ENCODE data around the gene SDHB. TPM values are rescaled to one million over a fixed set of nuclear protein-coding genes. Genes with fewer than 3 reads are reported as not detected.

The SDHB gene
- total RNA-seq, 1 experiment from 2014 or later, result 159 TPM

DNA sequence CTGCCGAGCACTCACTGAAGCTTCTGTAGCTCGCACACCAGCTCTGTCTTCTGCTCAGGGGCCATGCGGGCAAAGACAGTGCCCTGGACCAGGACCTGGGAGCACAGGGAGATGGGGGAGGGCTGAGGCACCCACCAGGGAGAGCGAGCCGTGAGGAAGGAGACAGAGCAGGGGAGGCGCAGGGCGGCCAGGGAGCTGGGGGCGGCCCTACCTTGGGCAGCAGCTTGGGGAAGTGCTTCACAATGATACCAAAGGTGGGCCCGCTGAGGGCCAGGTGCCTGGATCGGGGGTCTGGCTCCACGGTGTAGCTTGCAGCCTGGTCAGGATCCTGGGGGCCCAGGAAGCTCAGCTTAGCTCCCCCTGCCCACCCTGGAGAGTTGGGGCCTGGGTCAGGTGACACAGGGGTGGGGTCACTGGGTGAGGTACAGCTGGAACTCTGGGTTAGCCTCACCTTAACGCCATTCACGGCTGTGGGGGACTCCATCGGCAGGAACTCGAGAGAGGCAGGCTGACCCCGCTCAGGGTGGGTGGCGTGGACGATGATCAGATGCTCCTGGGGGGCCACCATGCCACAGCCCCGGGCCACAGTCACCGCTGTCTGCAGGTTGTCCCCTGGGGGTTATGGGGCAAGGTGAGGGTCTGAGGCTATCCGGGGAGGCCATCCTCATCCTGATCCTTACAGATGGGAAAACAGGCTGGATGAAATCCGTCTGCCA lies 64.0 kb downstream of the SDHB start:
- POLR2A ChIA-PET, result no interaction called here
- TF ChIP-seq SRF (IDR thresholded peaks at IDR 0.05; ENCODE audit: low read depth) (no peak), EZH2phosphoT487 (IDR thresholded peaks at IDR 0.05; ENCODE audit: borderline replicate concordance) (no peak), TCF7L2 (IDR thresholded peaks at IDR 0.05; ENCODE audit: borderline replicate concordance, extremely low read depth, insufficient read depth, insufficient read length) (no peak), YY1 (IDR thresholded peaks at IDR 0.05; ENCODE audit: extremely low read depth, insufficient replicate concordance, low read depth, low read length) (no peak)

DNA sequence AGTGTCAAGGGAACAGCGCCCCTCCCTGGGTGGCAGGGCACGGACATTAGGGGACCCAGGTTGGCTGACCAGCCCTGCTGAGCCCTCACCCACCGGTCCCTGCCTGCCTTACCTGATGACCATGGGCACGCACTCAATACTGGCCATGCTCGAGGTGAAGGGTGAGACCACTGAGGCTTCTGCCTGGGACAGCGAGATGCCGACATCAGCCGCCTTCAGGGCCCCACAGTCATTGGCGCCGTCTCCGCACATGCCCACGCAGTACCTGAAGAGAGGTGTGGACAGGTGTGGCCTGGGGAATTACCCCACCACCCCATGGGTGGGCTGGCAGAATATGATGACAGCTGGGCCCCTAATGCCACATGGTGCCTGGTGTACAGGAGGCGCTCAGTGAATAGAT lies 65.6 kb downstream of the SDHB start:
- Histone ChIP-seq H3K36me3 (ENCODE audit: control insufficient read depth in 1 of 2, insufficient read depth in 2 of 2, low read length in 2 of 2) (peaks cover 0 to 3% of the 10 kb centered on the region in 2 experiments; a peak in 1 of 4 replicates), H3K27ac (ENCODE audit: low read depth, low read length) (no peak overlapping the region), H3K9me3 (ENCODE audit: control insufficient read depth in 1 of 2, insufficient read depth in 1 of 2, low read depth in 1 of 2, low read length in 2 of 2) (no peaks in the 10 kb centered on the region), H3K4me3 (replicated peaks in 1 of 2; ENCODE audit: low read depth in 1 of 2, low read length in 2 of 2) (no peak overlapping the region), H3K4me2 (ENCODE audit: low read length) (no peak overlapping the region), H3K27me3 (ENCODE audit: insufficient read depth, low read length) (no peaks in the 10 kb centered on the region), H2AFZ (ENCODE audit: low read depth, low read length, poor library complexity, severe bottlenecking) (no peak overlapping the region), H4K20me1 (ENCODE audit: insufficient read depth) (no peaks in the 10 kb centered on the region), H3K79me2 (ENCODE audit: insufficient read depth, low read length) (no peaks in the 10 kb centered on the region), H3K4me1 (ENCODE audit: control insufficient read depth in 1 of 2, insufficient read depth in 2 of 2, low read length in 2 of 2) (peaks cover 2 to 16% of the 10 kb centered on the region in 2 experiments; a peak in 1 of 4 replicates), H3K9ac (ENCODE audit: low read length) (no peak overlapping the region), H3K9me2 (ENCODE audit: insufficient read depth) (no peaks in the 10 kb centered on the region)
- intact Hi-C loops (cut with micrococcal nuclease), result no loop called here
- ChIA-PET POLR2A (no interaction called here), RAD21 (ENCODE audit: low non-redundant PET in 1 of 2, low total read pairs in 2 of 2, uncharacterized antibody in 2 of 2, unreplicated experiment in 2 of 2) (no interaction called here), CTCF (no interaction called here)
- BruUV-seq (replicated peaks), result no TSS peak
- ATAC-seq (no peak), DNase-seq (ENCODE audit: low read depth, low spot score) (no peak)
- no peak for TF ChIP-seq ZBTB33 (IDR thresholded peaks at IDR 0.05; ENCODE audit: extremely low read depth, insufficient replicate concordance, low read length)
- no peak for TF ChIP-seq POLR2A (IDR thresholded peaks at IDR 0.05; ENCODE audit: borderline replicate concordance, extremely low read depth, insufficient read depth, insufficient read length)
- TF ChIP-seq EZH2 (IDR thresholded peaks at IDR 0.05), result no peak
- TF ChIP-seq, protein P1, sequence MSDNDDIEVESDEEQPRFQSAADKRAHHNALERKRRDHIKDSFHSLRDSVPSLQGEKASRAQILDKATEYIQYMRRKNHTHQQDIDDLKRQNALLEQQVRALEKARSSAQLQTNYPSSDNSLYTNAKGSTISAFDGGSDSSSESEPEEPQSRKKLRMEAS (IDR thresholded peaks at IDR 0.05), result no peak
- no peak for TF ChIP-seq REST (IDR thresholded peaks at IDR 0.05; ENCODE audit: low read depth)
- TF ChIP-seq CEBPB (IDR thresholded peaks at IDR 0.05; ENCODE audit: low read depth), result no peak
- no peak for TF ChIP-seq EZH2phosphoT487 (IDR thresholded peaks at IDR 0.05; ENCODE audit: borderline replicate concordance)
- no peak for TF ChIP-seq EGR1 (IDR thresholded peaks at IDR 0.05; ENCODE audit: low read depth)
- no peak for TF ChIP-seq SRF (IDR thresholded peaks at IDR 0.05; ENCODE audit: low read depth)
- TF ChIP-seq ZFX (IDR thresholded peaks at IDR 0.05), result no peak
- TF ChIP-seq CBX3 (IDR thresholded peaks at IDR 0.05; ENCODE audit: low read depth), result no peak
- no peak for TF ChIP-seq SIN3A (IDR thresholded peaks at IDR 0.05; ENCODE audit: low read depth)
- TF ChIP-seq TCF7L2 (IDR thresholded peaks at IDR 0.05; ENCODE audit: borderline replicate concordance, extremely low read depth, insufficient read depth, insufficient read length), result no peak

More for the DNA sequence above, 64.0 kb downstream of the SDHB start:
- H3K4me3 ChIP-seq (replicated peaks in 1 of 2; ENCODE audit: low read depth in 1 of 2, low read length in 2 of 2), result no peak overlapping the region
- no TSS peak for BruUV-seq (replicated peaks)
- ChIA-PET RAD21 (ENCODE audit: low non-redundant PET in 1 of 2, low total read pairs in 2 of 2, uncharacterized antibody in 2 of 2, unreplicated experiment in 2 of 2) (no interaction called here), CTCF (no interaction called here)
- no peaks in the 10 kb centered on the region for H3K27me3 ChIP-seq (ENCODE audit: insufficient read depth, low read length)
- H3K79me2 ChIP-seq (ENCODE audit: insufficient read depth, low read length), result no peaks in the 10 kb centered on the region
- H3K4me2 ChIP-seq (ENCODE audit: low read length), result no peak overlapping the region
- H2AFZ ChIP-seq (ENCODE audit: low read depth, low read length, poor library complexity, severe bottlenecking), result no peak overlapping the region
- H3K9me2 ChIP-seq (ENCODE audit: insufficient read depth), result no peaks in the 10 kb centered on the region
- peaks cover under 1 to 7% of the 10 kb centered on the region in 2 experiments; a peak in 1 of 4 replicates for H3K4me1 ChIP-seq (ENCODE audit: control insufficient read depth in 1 of 2, insufficient read depth in 2 of 2, low read length in 2 of 2)
- intact Hi-C loops (cut with micrococcal nuclease), result no loop called here
- H4K20me1 ChIP-seq (ENCODE audit: insufficient read depth), result no peaks in the 10 kb centered on the region
- DNase-seq (ENCODE audit: low read depth, low spot score) (no peak), ATAC-seq (no peak)
- no peaks in the 10 kb centered on the region for H3K9me3 ChIP-seq (ENCODE audit: control insufficient read depth in 1 of 2, insufficient read depth in 1 of 2, low read depth in 1 of 2, low read length in 2 of 2)
- no peak overlapping the region for H3K27ac ChIP-seq (ENCODE audit: low read depth, low read length)
- peaks cover 0 to 3% of the 10 kb centered on the region in 2 experiments; a peak in 1 of 4 replicates for H3K36me3 ChIP-seq (ENCODE audit: control insufficient read depth in 1 of 2, insufficient read depth in 2 of 2, low read length in 2 of 2)
- no peak overlapping the region for H3K9ac ChIP-seq (ENCODE audit: low read length)
